NCI-H1048 (cell line): ENCODE results near the gene ZNF610.
"Not testable (repeated sequence)": the region's sequence is repeated elsewhere in the genome, so short reads cannot be mapped to it uniquely, and the experiment has no call there.

ENCODE experiments used
- DNase-seq: peaks from one replicate; lab custom pipeline; 2025; lab: John Stamatoyannopoulos, UW

ZNF610 gene

GRCh38 chr19:52336117-52336790, at the start of gene ZNF610:
ZNF610 (plus strand) TSS chr19:52336243; CDS start chr19:52349173, 12,930 bp downstream.
- peak; percentile 86 for DNase-seq

- DNase-seq: no peak
These were observed 49.8 kb upstream of the ZNF610 start for GRCh38 chr19:52286256-52286655.

DNA sequence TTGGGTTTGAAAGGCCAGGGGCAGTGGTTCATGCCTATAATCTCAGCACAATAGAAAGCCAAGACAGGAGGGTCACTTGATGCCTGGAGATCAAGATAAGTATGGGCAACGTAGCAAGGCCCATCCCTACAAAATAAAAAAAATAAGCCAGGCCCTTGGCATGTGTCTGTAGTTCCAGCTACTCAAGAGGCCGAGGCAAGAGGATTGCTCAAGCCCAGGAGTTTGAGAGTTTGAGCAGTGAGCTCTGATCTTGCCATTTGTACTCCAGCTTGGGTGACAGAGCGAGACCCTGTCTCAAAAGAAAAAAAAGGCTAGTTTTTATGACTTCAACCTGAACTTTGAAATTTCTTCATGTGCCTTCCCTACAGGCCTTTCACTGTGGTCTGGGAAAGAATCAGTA, 44.3 kb upstream of the ZNF610 start:
- no peak for DNase-seq

- DNase-seq: not testable (repeated sequence)
These were observed 43.1 kb upstream of the ZNF610 start for GRCh38 chr19:52292946-52293345.

DNA sequence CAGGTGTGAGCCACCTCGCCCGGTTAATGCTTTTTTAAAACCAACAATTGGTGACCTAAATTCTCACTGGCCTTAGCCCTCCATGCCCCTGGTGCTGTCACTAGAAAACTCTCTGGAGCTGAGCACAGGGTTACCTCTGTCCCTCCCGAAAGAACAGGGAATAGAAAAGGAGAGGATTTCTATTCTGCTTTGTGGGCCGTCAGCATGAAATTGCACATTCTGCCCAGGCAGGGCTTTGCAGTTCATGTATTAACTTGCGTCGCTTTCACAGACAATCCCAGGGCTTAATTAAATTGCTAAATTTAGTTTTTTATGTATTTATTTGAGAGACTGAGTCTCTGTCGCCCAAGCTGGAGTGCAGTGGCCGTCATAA, 39.7 kb upstream of the ZNF610 start:
- no peak for DNase-seq

DNA sequence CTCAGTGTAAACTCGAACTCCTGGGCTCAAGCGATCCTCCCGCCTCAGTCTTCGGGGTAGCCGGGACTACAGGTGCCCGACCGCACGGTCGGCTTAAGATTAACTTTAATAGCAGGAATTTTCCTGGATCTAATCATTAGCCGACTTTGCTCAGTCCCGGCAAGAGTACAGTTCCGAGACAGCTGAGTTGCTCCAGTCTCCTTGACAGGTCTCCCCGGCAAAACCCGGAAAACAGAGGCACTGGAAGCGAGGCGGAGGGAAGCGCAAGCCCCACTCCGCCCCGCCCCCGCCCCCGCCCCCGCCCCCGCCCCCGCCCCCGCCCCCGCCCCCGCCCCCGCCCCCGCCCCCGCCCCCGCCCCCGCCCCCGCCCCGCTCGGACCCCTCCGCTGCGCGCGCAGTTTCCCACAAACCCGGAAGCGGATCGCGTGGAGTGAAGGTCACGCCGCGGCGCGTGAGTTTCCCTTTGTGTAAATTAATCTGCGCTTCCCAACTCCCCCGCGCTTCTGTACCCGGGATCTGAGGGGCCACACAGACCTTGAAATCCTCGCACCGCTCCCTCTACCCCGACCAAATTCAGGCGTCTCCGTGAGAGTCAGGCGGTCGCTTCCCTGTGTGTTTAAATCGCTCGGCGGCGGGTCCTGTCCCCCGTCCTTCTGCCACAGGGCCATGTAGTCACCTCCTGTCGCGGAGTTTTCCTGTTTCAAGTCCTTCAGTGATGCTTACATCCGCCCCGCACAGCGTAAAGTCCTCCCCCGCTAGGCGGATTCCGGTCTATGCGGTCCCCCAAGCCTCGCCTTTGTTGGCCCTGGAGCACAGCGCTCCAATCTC, 39.1 kb upstream of the ZNF610 start, which contains the start of gene ZNF480:
Gene ZNF480, plus strand, starts transcription at position 397 of the 828 bp plus-strand sequence. CDS start 3,244 bp downstream, outside the sequence.
- peak; percentile 79 for DNase-seq

- no peak for DNase-seq
These were observed 38.3 kb upstream of the ZNF610 start for GRCh38 chr19:52297601-52298364.

- DNase-seq: no peak
These were observed 28.8 kb upstream of the ZNF610 start for GRCh38 chr19:52307275-52307674.

GRCh38 chr19:52322429-52322828, 13.6 kb upstream of the ZNF610 start:
- DNase-seq: no peak

- no peak for DNase-seq
These were observed 4.3 kb upstream of the ZNF610 start for GRCh38 chr19:52331757-52332156.

DNA sequence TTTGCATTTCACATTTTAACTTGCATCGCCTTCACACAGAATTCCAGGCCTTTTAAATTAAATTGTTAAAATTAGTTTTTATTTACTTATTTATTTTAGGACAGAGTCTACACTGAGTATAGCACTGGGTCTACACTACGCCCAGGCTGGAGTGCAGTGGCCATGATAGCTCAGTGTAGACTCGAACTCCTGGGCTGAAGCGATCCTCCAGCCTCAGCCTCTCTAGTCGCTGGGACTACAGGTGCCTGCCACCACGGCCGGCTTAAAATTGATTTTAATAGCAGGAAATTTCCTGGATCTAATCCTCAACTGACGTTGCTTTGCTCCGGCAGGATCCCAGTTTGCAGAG, 301 bp upstream of the ZNF610 start:
- DNase-seq: no peak

- no peak for DNase-seq
These were observed 843 bp downstream of the ZNF610 start for GRCh38 chr19:52336791-52337381.

DNA sequence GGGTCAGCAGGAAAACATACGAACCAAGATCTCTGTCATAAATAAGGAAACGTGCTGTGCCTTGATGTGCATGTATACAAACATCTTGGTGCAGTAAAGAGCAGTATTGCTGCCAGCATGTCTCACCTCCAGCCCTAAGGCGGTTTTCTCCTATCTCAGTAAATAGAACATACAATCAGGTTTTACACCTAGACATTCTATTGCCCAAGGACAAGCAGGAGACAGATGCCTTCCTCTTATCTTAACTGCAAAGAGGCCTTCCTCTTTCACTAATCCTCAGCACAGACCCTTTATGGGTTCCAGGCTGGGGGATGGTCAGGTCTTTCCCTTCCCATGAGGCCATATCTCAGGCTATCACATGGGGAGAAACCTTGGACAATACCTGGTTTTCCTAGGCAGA, 3.0 kb downstream of the ZNF610 start:
- DNase-seq: not testable (repeated sequence)

GRCh38 chr19:52343548-52343947, 7.5 kb downstream of the ZNF610 start:
- DNase-seq: peak; percentile 24

GRCh38 chr19:52345162-52345561, 9.1 kb downstream of the ZNF610 start:
- DNase-seq: no peak

DNA sequence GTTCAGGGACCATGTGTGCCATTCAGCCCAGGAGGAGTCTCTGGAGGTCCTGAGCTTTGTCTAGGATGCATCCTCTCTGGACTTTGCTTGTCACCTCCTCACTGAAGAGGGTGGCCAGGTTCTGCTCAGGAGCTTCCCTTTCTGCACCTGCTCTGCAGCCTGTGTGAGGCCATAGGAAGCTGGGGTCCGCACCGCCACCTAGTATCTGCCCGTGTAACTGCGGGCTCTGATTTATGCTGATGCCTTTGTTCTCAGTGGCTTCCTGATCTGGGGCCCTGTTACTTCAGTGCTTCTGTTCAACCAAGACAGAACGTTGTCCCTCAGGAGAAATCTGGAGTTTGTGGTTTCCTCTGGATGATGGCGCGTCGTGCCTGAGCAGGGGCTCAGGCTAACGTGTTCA, 15.5 kb downstream of the ZNF610 start:
- DNase-seq: no peak

DNA sequence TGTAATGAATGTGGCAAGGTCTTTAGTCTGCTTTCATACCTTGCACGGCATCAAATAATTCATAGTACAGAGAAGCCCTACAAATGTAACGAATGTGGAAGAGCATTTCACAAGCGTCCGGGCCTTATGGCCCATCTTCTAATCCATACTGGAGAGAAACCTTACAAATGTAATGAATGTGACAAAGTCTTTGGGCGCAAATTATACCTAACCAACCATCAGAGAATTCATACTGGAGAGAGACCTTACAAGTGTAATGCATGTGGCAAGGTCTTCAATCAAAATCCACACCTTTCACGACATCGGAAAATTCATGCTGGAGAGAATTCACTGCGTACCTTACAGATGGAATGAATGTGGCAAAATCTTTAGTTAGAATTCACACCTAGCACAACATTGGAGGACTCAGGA, 30.4 kb downstream of the ZNF610 start:
- DNase-seq: no peak

DNA sequence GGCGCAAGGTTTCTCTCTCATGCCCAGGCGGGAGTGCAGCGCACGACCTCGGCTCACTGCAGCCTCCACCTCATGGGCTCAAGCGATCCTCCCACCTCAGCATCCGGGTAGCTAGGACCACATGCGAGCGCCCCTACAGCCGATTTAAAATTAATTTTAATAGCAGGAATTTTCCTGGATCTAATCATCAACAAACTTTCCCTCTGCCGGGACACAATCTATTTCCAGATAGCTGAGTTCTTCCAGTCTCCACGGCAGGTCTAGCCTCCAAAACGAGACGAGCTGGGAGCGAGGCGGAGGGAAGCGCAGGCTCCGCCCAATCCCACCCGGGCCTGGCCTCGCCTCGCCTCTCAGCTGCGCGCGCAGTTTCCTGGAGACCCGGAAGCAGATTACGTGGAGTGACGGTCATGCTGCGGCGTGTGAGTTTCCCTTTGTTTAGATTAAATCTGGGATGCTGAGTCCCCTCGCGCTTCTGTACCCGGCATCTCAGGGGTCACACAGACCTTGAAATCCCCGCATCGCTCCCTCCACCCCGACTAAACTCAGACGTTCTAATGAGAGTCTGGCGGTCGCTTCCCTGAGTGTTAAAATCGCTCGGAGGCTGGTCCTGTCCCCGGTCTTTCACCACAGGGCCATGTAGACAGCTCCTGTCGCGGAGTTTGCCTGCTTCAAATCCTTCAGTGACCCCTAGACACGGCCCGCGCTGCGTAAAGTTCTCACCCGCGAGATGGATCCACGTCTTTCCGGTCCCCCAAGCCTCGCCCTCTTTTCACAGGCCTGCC, 33.7 kb downstream of the ZNF610 start, which contains the start of gene ZNF880:
Gene ZNF880, plus strand, starts transcription at position 365 of the 782 bp plus-strand sequence. Its CDS starts 43 bp downstream, at position 408.
- DNase-seq: no peak

GRCh38 chr19:52370341-52370710, 34.3 kb downstream of the ZNF610 start:
- no peak for DNase-seq

DNA sequence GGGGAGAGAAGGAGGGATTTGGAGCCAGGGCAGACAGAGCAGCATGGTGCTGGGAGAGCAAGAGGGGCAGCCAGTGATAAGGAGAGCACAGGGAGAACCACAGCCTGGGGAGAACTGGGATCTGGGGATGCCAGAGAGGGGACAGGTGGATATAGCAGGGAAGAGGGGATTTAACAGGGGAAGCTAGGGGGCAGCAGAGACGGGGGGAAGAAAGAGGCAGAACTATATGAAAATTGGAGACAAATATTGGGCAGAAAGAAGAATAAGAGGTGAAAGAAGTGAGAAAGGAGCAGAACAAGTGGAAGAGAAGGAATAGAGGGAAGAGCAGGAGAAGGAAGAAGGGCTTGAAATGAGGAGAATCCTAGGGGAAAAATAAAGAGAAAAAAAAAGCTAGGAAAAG, 55.1 kb downstream of the ZNF610 start:
- DNase-seq: no peak

GRCh38 chr19:52397310-52398080, 61.5 kb downstream of the ZNF610 start, which contains the start of gene ZNF528:
ZNF528 (plus strand) TSS chr19:52397849; CDS start chr19:52402014, 4,165 bp downstream.
- DNase-seq: peak; percentile 92
